Measurements from ENCODE around the gene RGS3.
A peak's percentile ranks its signal among the peaks of the same experiment; 100 is the strongest.

RGS3 gene

GRCh38 chr9:113514061-113514460 lies 50.5 kb downstream of the RGS3 start:
- no peak overlapping the region for H3K4me3 Mint-ChIP-seq
- peaks cover 17% of the 10 kb centered on the region for H3K27me3 Mint-ChIP-seq (ENCODE audit: low read depth)
- H3K4me1 Mint-ChIP-seq: peaks cover 11% of the 10 kb centered on the region
- TF ChIP-seq, protein P1, sequence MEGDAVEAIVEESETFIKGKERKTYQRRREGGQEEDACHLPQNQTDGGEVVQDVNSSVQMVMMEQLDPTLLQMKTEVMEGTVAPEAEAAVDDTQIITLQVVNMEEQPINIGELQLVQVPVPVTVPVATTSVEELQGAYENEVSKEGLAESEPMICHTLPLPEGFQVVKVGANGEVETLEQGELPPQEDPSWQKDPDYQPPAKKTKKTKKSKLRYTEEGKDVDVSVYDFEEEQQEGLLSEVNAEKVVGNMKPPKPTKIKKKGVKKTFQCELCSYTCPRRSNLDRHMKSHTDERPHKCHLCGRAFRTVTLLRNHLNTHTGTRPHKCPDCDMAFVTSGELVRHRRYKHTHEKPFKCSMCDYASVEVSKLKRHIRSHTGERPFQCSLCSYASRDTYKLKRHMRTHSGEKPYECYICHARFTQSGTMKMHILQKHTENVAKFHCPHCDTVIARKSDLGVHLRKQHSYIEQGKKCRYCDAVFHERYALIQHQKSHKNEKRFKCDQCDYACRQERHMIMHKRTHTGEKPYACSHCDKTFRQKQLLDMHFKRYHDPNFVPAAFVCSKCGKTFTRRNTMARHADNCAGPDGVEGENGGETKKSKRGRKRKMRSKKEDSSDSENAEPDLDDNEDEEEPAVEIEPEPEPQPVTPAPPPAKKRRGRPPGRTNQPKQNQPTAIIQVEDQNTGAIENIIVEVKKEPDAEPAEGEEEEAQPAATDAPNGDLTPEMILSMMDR (IDR thresholded peaks at IDR 0.05; ENCODE audit: unreplicated experiment in 3 of 3): no peak
- peaks cover 4% of the 10 kb centered on the region for H3K36me3 Mint-ChIP-seq (ENCODE audit: low read depth)
- H3K9me3 Mint-ChIP-seq: no peaks in the 10 kb centered on the region
- H3K27ac Mint-ChIP-seq: no peak overlapping the region

DNA sequence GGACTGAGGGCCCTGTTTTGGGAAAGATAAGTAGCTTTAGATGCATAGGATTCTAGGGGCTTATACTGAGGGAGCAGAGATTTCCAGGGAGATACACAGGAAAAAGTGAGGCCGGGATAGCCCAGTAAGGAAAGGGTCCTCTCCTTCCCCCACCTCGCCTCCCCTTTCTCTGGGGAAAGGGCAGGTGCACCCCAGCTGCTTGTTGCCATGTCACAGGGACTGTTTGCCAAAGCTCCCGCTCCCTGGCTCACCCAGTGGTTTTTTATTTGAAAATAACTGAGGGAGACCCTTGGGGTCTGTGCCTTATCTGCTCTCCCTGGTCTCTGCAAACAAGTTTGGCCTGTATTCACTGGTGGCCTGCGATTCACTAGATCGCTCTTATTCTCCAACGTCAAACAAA lies 51.2 kb downstream of the RGS3 start:
- Mint-ChIP-seq H3K4me3 (no peak overlapping the region), H3K4me1 (peaks cover 11% of the 10 kb centered on the region), H3K36me3 (ENCODE audit: low read depth) (peaks cover 4% of the 10 kb centered on the region), H3K27ac (no peak overlapping the region), H3K27me3 (ENCODE audit: low read depth) (peaks cover 17% of the 10 kb centered on the region), H3K9me3 (no peaks in the 10 kb centered on the region)
- TF ChIP-seq, protein P1 (IDR thresholded peaks at IDR 0.05; ENCODE audit: unreplicated experiment in 3 of 3): no peak

DNA sequence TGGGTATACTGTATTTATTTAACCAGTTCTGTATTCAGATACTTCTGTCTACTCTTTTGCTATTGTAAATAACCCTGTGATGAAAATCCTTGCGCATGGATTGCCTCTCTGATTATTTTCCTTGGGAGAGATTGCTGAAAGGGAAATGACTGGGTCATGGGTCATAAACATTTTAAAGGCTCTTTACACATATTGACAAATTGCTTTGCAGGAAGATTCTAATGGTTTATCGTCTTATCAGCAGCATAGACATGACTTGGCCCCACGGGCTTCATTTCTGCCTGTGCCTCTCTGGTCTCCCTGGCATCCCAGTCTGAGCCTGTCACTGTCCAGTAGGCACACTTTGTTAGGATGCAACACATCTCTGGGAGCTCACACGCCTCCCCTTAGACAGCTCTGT lies 52.3 kb downstream of the RGS3 start:
- Mint-ChIP-seq H3K4me3 (no peak overlapping the region), H3K36me3 (ENCODE audit: low read depth) (peaks cover 4% of the 10 kb centered on the region), H3K27me3 (ENCODE audit: low read depth) (peaks cover 17% of the 10 kb centered on the region), H3K9me3 (no peaks in the 10 kb centered on the region), H3K27ac (peak overlapping the region in 1 of 3 experiments; percentile 16), H3K4me1 (peaks cover 14% of the 10 kb centered on the region)
- TF ChIP-seq, protein P1 (IDR thresholded peaks at IDR 0.05; ENCODE audit: unreplicated experiment in 3 of 3): no peak

GRCh38 chr9:113516840-113517577 lies 53.5 kb downstream of the RGS3 start:
- Mint-ChIP-seq H3K27me3 (ENCODE audit: low read depth) (peaks cover 17% of the 10 kb centered on the region), H3K9me3 (no peaks in the 10 kb centered on the region), H3K4me1 (peaks cover 21% of the 10 kb centered on the region), H3K27ac (peak overlapping the region in 1 of 3 experiments; percentile 64), H3K36me3 (ENCODE audit: low read depth) (peaks cover 4% of the 10 kb centered on the region), H3K4me3 (no peak overlapping the region)
- TF ChIP-seq, protein P1 (IDR thresholded peaks at IDR 0.05; ENCODE audit: unreplicated experiment in 3 of 3): no peak

DNA sequence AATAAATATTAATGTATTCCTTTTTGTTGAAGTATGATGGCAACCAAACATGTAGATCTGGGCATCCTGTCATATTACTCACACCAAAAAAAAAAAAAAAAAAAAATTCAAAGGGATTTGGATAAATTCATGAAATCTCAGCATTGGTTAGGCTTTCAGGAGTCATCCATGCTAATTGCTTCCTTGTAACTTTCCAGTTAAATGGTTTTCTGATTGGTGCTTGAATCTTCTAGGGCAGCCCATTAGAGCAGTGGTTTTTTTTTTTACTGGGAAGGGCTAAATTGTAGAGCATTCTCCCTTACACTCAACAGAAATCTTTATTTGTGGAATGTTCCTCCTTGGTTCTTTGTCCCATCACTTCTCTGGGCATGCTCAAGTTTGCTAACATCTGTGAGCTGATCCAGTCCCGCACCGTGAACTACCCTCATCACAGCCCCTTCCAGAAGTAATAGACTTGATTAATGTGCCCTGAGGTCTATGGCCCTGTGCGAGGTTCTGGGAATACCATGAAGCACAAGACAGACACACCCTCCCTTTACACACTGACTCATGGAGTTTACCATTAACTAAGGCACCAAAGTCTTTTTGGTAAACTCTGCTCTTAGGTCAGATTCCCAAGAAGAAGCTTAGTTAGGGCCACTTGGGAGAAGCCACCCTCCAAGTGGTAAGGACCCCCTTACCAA lies 56.0 kb downstream of the RGS3 start:
- Mint-ChIP-seq H3K27me3 (ENCODE audit: low read depth) (peaks cover 15% of the 10 kb centered on the region), H3K4me3 (no peak overlapping the region), H3K27ac (peak overlapping the region; percentile 52 to 78 (median 75)), H3K36me3 (ENCODE audit: low read depth) (no peaks in the 10 kb centered on the region), H3K9me3 (no peaks in the 10 kb centered on the region), H3K4me1 (peaks cover 46% of the 10 kb centered on the region)
- TF ChIP-seq, protein P1 (IDR thresholded peaks at IDR 0.05; ENCODE audit: unreplicated experiment in 3 of 3): no peak
